ENCODE results near the gene DPYD. TPM values are rescaled to one million over a fixed set of nuclear protein-coding genes. Genes with fewer than 3 reads are reported as not detected.

Gene DPYD
- total RNA-seq, 2 donors from 2014 or later: 4.9 to 11.7 TPM

DNA sequence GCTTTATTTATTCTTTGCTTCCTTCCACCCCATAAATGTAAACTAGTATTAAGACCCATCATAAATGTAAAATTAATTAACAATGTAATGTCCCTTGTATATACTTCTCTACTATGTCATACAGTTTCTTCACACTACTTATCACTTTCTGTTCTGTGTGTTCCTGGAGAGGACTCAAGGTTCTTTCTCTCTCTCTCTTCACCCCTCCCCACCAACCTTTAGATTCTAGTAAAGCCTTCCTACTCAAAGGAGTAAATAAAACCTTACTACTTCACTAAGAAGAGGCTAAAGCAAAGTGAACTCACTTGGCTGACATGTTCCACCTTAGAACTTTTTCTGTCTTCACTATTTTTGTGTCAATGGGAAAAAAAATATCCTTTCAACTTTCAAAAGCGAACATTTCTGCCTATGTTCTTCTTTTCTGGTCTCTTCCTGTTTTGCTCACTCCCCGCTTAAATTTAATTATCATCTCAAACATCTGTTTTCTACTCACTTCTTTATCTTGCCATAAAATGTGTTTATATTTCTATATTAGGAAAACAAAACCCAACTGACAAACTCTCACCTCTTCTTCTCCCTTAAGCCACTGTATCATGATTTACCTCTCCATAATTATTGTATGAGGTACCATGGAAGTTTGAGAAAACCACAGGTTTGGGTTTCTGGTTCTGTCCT, 260.3 kb downstream of the DPYD start:
- intact Hi-C loops (cut with DNase I): no loop called here
- no peak for DNase-seq
- Histone ChIP-seq H3K9ac (ENCODE audit: low read depth in 2 of 2, low read length in 2 of 2) (no peak overlapping the region), H3K9me3 (no peaks in the 10 kb centered on the region), H3K4me1 (no peaks in the 10 kb centered on the region), H3K36me3 (no peaks in the 10 kb centered on the region), H3K4me3 (no peak overlapping the region), H3K27ac (no peak overlapping the region), H3K27me3 (no peaks in the 10 kb centered on the region)
- TF ChIP-seq, protein P1, sequence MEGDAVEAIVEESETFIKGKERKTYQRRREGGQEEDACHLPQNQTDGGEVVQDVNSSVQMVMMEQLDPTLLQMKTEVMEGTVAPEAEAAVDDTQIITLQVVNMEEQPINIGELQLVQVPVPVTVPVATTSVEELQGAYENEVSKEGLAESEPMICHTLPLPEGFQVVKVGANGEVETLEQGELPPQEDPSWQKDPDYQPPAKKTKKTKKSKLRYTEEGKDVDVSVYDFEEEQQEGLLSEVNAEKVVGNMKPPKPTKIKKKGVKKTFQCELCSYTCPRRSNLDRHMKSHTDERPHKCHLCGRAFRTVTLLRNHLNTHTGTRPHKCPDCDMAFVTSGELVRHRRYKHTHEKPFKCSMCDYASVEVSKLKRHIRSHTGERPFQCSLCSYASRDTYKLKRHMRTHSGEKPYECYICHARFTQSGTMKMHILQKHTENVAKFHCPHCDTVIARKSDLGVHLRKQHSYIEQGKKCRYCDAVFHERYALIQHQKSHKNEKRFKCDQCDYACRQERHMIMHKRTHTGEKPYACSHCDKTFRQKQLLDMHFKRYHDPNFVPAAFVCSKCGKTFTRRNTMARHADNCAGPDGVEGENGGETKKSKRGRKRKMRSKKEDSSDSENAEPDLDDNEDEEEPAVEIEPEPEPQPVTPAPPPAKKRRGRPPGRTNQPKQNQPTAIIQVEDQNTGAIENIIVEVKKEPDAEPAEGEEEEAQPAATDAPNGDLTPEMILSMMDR (IDR thresholded peaks at IDR 0.05): no peak

GRCh38 chr1:97654876-97655585, 265.8 kb downstream of the DPYD start:
- H3K9me3 ChIP-seq: no peaks in the 10 kb centered on the region
- no peaks in the 10 kb centered on the region for H3K36me3 ChIP-seq
- H3K4me1 ChIP-seq: no peaks in the 10 kb centered on the region
- TF ChIP-seq, protein P1 (IDR thresholded peaks at IDR 0.05): no peak
- DNase-seq: no peak
- no peaks in the 10 kb centered on the region for H3K27me3 ChIP-seq
- H3K9ac ChIP-seq (ENCODE audit: low read depth in 2 of 2, low read length in 2 of 2): no peak overlapping the region
- no peak overlapping the region for H3K4me3 ChIP-seq
- no peak overlapping the region for H3K27ac ChIP-seq
- intact Hi-C loops (cut with DNase I): no loop called here

DNA sequence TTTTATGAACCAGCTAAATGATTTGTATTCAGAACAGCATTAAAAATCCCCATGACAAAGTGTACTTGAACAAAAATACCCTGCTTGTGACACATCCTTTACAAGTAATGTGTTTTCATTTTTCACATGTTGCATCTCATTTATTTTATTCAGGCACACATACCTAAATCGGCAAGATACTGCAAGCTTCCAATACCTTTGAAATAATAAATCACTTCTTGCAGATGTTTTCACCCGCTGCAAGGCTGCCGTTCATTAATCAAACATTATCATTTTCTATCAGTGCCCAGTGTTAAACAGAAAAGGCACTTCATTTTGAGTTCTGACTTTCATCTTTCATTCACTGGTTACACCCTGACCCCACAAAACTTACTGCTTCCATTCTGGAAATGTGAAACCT, 269.6 kb downstream of the DPYD start:
- no peaks in the 10 kb centered on the region for H3K36me3 ChIP-seq
- no peak overlapping the region for H3K4me3 ChIP-seq
- no peaks in the 10 kb centered on the region for H3K27me3 ChIP-seq
- no peak overlapping the region for H3K9ac ChIP-seq (ENCODE audit: low read depth in 2 of 2, low read length in 2 of 2)
- no peaks in the 10 kb centered on the region for H3K9me3 ChIP-seq
- TF ChIP-seq, protein P1 (IDR thresholded peaks at IDR 0.05): no peak
- DNase-seq: no peak
- H3K27ac ChIP-seq: no peak overlapping the region
- intact Hi-C loops (cut with DNase I): no loop called here
- no peaks in the 10 kb centered on the region for H3K4me1 ChIP-seq

DNA sequence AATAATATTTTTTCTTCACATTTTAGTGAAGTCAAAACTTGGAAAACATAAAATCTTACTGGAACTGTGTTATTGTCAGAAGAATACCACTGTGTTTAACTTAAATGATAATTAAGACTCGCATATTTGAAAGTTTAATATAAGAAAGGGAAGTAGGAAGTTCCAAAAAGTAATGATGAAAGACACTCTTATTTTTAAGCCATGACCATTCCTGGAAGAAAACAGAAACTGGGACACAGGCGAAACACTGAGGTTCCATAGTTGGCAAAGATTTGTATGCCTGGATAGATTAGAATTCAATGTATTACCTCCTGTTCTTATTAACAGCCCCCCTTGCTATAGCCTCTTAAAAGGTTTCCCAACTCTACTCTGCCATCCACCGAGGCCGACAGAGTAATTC, 271.2 kb downstream of the DPYD start:
- DNase-seq: no peak
- no peaks in the 10 kb centered on the region for H3K9me3 ChIP-seq

DNA sequence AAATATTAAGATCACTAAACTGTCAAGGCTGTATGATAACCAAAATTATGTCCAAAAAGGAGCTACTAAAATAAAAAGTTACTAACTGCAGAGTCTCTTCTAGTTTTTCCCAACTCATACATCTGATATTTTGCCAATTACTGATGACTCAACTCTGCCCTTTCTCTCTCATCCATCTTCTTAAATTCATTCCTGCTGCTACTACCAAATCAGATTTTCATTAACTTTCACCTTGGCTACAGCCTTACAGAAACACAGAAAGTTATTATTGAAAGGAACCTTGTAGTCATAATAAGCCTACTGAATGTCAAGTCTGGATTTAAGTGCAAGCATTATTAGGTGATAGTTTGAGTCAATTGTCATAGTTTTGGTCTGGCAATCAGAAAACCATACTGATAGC, 273.1 kb downstream of the DPYD start:
- TF ChIP-seq, protein P1 (IDR thresholded peaks at IDR 0.05): no peak
- Histone ChIP-seq H3K36me3 (no peaks in the 10 kb centered on the region), H3K27me3 (no peaks in the 10 kb centered on the region), H3K27ac (no peak overlapping the region), H3K9me3 (no peaks in the 10 kb centered on the region), H3K4me3 (no peak overlapping the region), H3K9ac (ENCODE audit: low read depth in 2 of 2, low read length in 2 of 2) (no peak overlapping the region), H3K4me1 (no peaks in the 10 kb centered on the region)
- intact Hi-C loops (cut with DNase I): no loop called here
- DNase-seq: no peak

More for the DNA sequence above, 271.2 kb downstream of the DPYD start:
- intact Hi-C loops (cut with DNase I): no loop called here
- no peaks in the 10 kb centered on the region for H3K27me3 ChIP-seq
- H3K27ac ChIP-seq: no peak overlapping the region
- H3K36me3 ChIP-seq: no peaks in the 10 kb centered on the region
- TF ChIP-seq, protein P1 (IDR thresholded peaks at IDR 0.05): no peak
- no peak overlapping the region for H3K9ac ChIP-seq (ENCODE audit: low read depth in 2 of 2, low read length in 2 of 2)
- no peaks in the 10 kb centered on the region for H3K4me1 ChIP-seq
- H3K4me3 ChIP-seq: no peak overlapping the region

Measured in colonic mucosa (tissue), 4 donors.